Middle frontal gyrus (tissue), 1 donor: ENCODE measurements around the gene CLN6.
"Not testable (repeated sequence)": the region's sequence is repeated elsewhere in the genome, so short reads cannot be mapped to it uniquely, and the experiment has no call there.

Experiments used
- DNase-seq: peaks from one replicate; pipeline ENCODE4 v3.0.0-alpha.2; 2015; ENCODE audit warnings: low spot score; ENCODE audit errors: extremely low spot score

Gene CLN6

GRCh38 chr15:68224108-68224507 is 5.4 kb downstream of the CLN6 start:
- DNase-seq: no peak

DNA sequence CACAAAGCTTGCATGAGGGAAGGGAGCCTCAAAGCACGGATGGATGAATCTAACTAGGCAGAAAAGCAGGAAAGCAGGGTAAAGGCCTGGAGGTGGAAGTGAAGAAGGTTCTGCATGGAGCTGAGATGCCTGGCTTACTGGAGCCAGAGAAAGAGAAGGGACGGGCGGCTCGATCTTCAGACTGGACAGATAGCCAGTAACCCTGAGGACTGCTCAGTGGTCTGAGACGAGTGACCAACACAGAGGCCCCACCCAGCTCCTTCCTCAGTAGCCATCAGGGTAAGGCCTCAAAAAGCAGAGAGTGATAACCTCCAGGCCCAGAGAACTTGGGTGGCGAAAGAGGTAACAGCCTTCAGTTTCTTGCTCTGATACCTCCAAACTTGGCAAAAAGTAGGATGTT is 6.4 kb downstream of the CLN6 start:
- DNase-seq: no peak

DNA sequence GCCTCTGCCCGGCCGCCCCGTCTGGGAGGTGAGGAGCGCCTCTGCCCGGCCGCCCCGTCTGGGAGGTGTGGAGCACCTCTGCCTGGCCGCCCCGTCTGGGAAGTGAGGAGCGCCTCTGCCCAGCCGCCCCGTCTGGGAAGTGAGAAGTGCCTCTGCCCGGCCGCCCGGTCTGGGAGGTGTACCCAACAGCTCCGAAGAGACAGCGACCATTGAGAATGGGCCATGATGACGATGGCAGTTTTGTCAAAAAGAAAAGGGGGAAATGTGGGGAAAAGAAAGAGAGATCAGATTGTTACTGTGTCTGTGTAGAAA is 7.1 kb downstream of the CLN6 start:
- not testable (repeated sequence) for DNase-seq

DNA sequence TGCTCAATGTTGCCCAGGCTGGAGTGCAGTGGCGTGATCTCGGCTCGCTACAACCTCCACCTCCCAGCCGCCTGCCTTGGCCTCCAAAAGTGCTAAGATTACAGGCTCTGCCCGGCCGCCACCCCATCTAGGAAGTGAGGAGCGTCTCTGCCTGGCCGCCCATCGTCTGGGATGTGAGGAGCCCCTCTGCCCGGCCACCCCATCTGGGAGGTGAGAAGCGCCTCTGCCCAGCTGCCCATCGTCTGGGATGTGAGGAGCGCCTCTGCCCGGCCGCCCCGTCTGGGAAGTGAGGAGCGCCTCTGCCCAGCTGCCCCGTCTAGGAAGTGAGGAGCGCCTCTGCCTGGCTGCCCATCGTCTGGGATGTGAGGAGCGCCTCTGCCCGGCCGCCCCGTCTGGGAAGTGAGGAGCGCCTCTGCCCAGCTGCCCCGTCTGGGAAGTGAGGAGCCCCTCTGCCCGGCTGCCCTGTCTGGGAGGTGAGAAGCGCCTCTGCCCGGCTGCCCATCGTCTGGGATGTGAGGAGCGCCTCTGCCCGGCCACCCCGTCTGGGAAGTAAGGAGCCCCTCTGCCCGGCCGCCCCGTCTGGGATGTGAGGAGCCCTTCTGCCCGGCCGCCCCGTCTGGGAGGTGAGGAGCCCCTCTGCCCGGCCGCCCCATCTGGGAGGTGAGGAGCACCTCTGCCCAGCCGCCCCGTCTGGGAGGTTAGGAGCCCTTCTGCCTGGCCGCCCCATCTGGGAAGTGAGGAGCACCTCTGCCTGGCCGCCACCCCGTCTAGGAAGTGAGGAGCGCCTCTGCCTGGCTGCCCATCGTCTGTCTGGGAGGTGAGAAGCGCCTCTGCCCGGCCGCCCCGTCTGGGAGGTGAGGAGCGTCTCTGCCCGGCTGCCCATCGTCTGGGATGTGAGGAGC is 7.7 kb downstream of the CLN6 start:
- not testable (repeated sequence) for DNase-seq

DNA sequence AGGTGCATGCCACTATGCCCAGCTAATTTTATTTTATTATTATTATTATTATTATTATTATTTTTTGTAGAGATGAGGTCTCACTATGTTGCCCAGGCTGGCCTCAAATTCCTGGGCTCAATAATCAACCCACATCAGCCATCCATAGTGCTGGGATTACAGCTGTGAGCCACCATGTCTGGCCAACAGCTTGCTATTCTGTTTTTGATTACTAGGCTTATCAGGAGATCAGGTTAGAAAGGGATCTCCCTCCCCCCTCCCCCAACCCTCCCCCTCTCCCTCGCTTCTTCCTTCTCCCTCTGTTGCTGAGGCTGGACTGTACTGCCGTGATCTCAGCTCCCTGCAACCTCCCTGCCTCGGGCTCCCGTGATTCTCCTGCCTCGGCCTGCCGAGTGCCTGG is 8.6 kb downstream of the CLN6 start:
- DNase-seq: no peak

GRCh38 chr15:68220489-68220888 is 9.0 kb downstream of the CLN6 start:
- no peak for DNase-seq

- no peak for DNase-seq
These were observed 10.4 kb downstream of the CLN6 start for GRCh38 chr15:68218847-68219798.

DNA sequence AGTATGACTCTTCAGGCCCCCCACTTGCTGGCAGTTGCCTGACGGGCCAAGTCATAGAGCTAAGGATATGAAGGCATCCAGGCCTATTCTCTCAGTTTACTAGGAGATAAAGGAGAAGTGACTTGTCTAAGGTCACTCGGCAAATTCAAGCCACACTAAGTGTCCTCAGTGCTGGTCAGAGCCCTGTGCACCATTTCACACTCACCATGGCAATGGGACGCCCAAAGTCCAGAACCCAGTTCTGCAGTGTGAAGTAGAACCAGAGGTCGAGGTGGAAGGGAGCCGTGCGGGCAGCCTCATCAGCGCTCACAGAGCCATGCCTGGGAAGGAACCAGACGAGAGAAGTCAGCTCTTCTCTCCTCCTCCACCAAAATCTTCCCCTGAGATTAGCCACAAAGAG is 11.2 kb downstream of the CLN6 start:
- DNase-seq: no peak

GRCh38 chr15:68217341-68217740 is 12.2 kb downstream of the CLN6 start:
- no peak for DNase-seq

DNA sequence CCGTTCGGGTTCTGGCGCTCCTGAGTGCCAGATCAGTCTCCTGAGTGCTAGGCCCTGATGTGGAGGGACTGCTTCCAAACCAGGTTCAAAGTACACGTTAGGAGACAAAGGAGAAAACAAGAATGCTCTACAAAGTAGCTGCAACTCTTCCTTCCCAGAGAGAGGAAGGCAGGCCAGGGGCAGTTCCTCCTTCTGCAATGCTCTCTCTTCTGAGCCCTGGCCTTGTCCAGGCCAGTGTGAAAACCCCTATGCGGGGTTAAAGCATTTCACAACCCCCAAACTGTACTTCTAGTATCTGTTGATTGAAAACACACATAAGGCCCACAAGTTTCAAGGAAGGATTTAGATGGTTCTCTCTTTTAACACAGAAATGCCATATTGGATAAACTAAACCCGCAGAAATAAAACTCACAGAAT is 14.7 kb downstream of the CLN6 start:
- no peak for DNase-seq

DNA sequence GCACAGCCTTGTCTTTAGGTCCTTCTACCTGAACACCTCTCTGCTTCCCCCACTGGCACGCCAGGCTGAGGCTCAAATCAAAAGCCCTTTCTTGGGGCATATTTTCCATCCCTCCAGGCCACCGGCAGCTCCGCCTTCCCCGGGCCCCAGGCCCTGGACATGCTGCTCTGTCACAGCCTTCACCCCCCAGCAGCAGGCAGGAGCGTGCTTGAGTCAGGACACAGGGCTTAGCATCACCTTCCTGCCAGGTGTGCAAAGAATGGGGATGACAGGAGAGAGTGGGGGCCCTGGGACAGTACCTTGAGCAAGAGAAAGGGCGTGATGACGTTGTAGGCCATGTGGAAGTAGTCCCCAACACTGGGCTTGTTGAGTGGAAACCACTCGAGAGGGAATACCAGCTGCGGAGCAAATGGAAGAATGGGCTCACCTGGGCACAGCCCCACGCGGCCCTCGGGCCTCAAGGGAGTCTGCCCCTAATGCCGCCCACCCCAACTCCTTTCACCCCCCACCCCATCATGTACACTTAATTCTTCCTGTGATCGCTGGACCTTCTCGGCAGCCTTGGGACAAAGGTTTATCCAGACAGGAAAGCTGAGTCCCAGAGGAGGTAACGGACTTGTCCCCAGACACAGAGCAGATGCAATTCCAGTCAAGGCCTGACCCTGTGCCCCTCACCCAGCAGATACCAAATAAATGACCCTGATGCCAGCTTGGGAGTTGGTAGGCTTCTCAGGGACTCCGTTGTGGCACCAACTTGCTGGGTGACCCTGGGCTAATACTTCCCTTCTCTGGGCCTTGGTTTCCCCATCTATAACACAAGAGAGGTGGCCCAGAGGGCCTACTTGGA is 15.3 kb downstream of the CLN6 start:
- DNase-seq: no peak

- DNase-seq: not testable (repeated sequence)
These were observed 16.1 kb downstream of the CLN6 start for GRCh38 chr15:68213491-68213845.

- DNase-seq: no peak
These were observed 17.7 kb downstream of the CLN6 start for GRCh38 chr15:68211656-68212320.

GRCh38 chr15:68210821-68211655 is 18.5 kb downstream of the CLN6 start:
- DNase-seq: peak; percentile 74

GRCh38 chr15:68210409-68210756 is 19.1 kb downstream of the CLN6 start:
- no peak for DNase-seq

DNA sequence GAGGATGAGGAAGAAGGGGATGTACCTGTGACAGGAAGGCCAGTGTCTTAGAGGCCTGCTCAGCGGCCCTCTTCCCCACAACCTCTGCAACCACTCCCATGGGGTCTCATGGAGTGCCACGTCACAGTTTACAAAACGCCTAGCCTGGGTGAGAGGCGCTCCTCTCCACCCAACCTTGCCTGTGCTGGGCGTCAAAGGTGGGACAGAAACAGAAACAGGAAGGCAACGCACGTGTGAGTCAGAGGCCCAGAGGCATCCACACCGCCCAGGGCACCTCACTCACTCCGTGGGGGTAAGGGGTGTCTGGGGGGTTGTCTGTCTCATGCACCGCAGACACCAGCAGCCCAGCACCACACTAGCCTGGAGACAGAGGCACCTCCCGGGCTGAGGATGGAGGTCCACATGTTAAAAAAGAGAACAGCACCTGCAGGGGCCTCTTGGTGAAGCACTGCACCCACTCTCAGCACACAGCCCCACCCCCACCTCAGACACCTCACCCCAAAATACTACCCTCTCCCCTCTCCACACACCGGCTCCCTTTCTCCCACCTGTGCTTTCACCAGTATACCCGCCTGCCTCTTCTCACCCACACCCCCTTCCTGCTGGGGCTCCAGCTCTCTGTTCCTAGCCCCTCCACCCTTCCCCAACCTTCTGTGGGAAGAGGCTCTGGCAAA is 19.7 kb downstream of the CLN6 start:
- no peak for DNase-seq

DNA sequence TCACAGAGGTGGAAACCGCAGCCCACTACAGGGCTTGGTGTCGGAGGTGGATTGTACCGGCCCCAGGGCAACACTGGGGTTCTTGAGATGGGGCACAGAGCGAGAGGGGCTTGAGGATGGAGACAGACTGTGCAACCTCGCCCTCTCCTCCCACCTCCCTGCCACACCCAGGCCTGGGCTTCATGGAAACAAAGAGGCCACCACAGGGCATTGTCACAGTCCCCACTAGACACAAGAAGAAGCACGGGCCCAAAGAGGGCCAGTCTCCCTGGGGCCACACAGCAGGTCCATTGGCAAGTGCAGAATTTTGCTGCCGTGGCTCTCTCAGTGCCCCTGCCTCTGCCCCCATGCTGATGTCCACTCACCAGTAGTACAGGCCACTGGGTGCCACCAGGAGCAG is 20.3 kb downstream of the CLN6 start:
- no peak for DNase-seq

GRCh38 chr15:68208636-68209240 is 20.8 kb downstream of the CLN6 start:
- no peak for DNase-seq

DNA sequence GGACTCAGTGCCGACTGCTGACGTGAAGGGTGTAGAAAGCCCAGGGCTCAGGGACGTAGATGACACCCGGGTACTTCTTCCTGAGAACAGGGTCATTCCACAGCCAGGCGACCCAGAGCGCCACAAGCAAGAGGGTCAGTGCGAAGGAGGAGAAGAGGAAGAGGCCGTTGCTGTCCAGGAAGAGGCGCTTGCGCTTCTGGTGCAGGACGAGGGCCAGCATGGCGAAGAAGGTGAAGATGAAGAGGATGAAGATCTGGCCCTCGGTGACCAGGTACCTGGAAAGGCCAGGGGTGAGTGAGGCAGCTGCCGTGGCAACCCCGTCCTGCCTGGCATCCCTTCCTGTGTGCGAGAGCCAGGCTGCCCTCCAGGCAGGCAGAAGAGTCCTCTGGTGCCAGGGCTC is 21.4 kb downstream of the CLN6 start:
- DNase-seq: no peak
